ENCODE results near the gene ALDOA. TPM values are rescaled to one million over a fixed set of nuclear protein-coding genes. Genes with fewer than 3 reads are reported as not detected.

Gene ALDOA
- total RNA-seq, 3 donors from 2014 or later = 1,235 to 2,016 (median 1,778) TPM

- TF ChIP-seq CTCF (IDR thresholded peaks at IDR 0.05) = no peak
- intact Hi-C loops (cut with DNase I, micrococcal nuclease) = no loop called here
- no peaks in the 10 kb centered on the region for H3K9me3 ChIP-seq
- H3K4me1 ChIP-seq (ENCODE audit: low read depth) = no peaks in the 10 kb centered on the region
- H3K36me3 ChIP-seq (ENCODE audit: low read depth) = no peaks in the 10 kb centered on the region
- no peak for ATAC-seq
- H3K4me3 ChIP-seq = no peak overlapping the region
- DNase-seq = peak in 1 of 3 donors; percentile 47
Measured at GRCh38 chr16:30085820-30086219, 20.3 kb downstream of the ALDOA start.

GRCh38 chr16:30086291-30087140 lies 21.0 kb downstream of the ALDOA start:
- TF ChIP-seq CTCF (IDR thresholded peaks at IDR 0.05) = no peak
- intact Hi-C loops (cut with DNase I, micrococcal nuclease) = no loop called here

GRCh38 chr16:30087181-30087898 lies 21.8 kb downstream of the ALDOA start:
- Histone ChIP-seq H3K9me3 (no peaks in the 10 kb centered on the region), H3K4me1 (ENCODE audit: low read depth) (peaks cover 6% of the 10 kb centered on the region), H3K36me3 (ENCODE audit: low read depth) (no peaks in the 10 kb centered on the region), H3K4me3 (no peak overlapping the region)
- peak in 2 of 3 donors; percentile 23 to 51 for DNase-seq
- ATAC-seq = no peak
- no peak for TF ChIP-seq CTCF (IDR thresholded peaks at IDR 0.05)
- intact Hi-C loops (cut with DNase I, micrococcal nuclease) = no loop called here

More at GRCh38 chr16:30086291-30087140, 21.0 kb downstream of the ALDOA start:
- ATAC-seq (no peak), DNase-seq (peak in 1 of 3 donors; percentile 22)
- H3K9me3 ChIP-seq = no peaks in the 10 kb centered on the region
- peaks cover 4% of the 10 kb centered on the region for H3K4me1 ChIP-seq (ENCODE audit: low read depth)
- H3K36me3 ChIP-seq (ENCODE audit: low read depth) = no peaks in the 10 kb centered on the region
- H3K4me3 ChIP-seq = no peak overlapping the region

- ATAC-seq (no peak), DNase-seq (no peak)
- Histone ChIP-seq H3K4me1 (ENCODE audit: low read depth) (peaks cover 15% of the 10 kb centered on the region), H3K9me3 (no peaks in the 10 kb centered on the region), H3K36me3 (ENCODE audit: low read depth) (no peaks in the 10 kb centered on the region), H3K4me3 (no peak overlapping the region)
- TF ChIP-seq CTCF (IDR thresholded peaks at IDR 0.05) = no peak
- intact Hi-C loops (cut with DNase I, micrococcal nuclease) = no loop called here
Measured at GRCh38 chr16:30088237-30088831, 22.8 kb downstream of the ALDOA start.

- Histone ChIP-seq H3K4me1 (ENCODE audit: low read depth) (peaks cover 15% of the 10 kb centered on the region), H3K36me3 (ENCODE audit: low read depth) (no peaks in the 10 kb centered on the region), H3K9me3 (no peaks in the 10 kb centered on the region), H3K4me3 (no peak overlapping the region)
- ATAC-seq (no peak), DNase-seq (peak in 2 of 3 donors; percentile 21 to 53)
- TF ChIP-seq CTCF (IDR thresholded peaks at IDR 0.05) = no peak
- intact Hi-C loops (cut with DNase I, micrococcal nuclease) = no loop called here
Measured at GRCh38 chr16:30088832-30089624, 23.5 kb downstream of the ALDOA start.

Measured in mucosa of descending colon (tissue), 3 donors.